Activated CD4-positive, CD25-positive, alpha-beta regulatory T cell treated with anti-CD3 and anti-CD28 coated beads, Interleukin-2, amount 50 U/mL, for 16 hours (primary cell): Measurements from ENCODE around the gene WDR18.
"Not testable (repeated sequence)": the region's sequence is repeated elsewhere in the genome, so short reads cannot be mapped to it uniquely, and the experiment has no call there.

Experiments
- DNase-seq: peaks from one replicate; pipeline ENCODE4 v3.0.0-alpha.2; 2020; ENCODE audit warnings: low read depth, low spot score

Gene WDR18

DNA sequence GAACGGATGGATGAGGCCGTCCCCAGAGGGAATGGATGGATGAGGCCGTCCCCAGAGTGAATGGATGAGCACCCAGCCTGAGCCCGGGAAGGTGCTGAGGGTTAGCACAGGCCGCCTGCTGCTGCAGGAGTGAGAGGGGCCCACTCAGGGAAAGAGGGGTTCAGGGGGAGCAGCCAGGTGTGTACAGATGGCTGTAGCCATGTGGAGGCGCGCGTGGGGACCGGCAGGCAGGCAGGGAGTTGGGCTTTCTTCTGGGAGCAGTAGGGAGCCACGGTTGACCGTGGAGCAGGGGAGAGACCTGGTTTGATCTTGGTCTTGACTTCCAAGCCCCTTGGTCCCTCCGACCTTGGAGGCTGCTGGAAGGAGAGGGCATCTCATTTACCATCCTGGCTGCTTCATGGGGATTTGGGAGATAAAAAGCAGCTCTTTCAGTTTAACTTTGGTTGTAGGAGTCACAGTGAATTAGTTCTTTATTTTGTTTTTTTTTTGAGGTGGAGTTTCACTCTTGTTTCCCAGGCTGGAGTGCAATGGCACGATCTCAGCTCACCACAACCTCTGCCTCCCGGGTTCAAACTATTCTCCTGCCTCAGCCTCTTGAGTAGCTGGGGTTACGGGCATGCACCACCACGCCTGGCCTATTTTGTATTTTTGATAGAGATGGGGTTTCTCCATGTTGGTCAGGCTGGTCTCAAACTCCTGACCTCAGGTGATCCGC is 33.6 kb upstream of the WDR18 start:
- no peak for DNase-seq

DNA sequence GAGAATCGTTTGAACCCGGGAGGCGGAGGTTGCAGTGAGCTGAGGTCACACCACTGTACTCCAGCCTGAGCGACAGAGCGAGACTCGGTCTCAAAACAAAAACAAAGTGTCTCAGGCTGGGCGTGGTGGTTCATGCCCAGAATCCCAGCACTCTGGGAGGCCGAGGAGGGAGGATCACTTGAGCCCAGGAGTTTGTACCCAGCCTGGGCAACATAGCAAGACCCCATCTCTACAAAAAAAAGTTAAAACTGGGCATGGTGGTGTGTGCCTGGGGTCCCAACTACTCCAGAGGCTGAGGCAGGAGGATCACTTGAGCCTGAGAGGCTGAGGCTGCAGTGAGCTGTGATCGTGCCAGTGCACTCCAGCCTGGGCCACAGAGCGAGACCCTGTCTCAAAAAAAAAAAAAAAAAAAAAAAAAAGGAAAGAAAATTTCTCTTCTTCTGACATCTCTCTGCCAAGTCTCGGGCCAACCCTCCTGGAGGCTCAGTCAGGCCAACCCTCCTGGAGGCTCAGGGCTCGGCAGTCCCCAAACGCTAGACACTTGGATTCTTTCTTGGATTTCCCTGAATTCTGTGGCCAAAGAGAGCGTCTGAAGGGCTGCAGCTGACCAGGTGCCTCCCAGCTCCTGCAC is 32.0 kb upstream of the WDR18 start:
- DNase-seq = no peak

DNA sequence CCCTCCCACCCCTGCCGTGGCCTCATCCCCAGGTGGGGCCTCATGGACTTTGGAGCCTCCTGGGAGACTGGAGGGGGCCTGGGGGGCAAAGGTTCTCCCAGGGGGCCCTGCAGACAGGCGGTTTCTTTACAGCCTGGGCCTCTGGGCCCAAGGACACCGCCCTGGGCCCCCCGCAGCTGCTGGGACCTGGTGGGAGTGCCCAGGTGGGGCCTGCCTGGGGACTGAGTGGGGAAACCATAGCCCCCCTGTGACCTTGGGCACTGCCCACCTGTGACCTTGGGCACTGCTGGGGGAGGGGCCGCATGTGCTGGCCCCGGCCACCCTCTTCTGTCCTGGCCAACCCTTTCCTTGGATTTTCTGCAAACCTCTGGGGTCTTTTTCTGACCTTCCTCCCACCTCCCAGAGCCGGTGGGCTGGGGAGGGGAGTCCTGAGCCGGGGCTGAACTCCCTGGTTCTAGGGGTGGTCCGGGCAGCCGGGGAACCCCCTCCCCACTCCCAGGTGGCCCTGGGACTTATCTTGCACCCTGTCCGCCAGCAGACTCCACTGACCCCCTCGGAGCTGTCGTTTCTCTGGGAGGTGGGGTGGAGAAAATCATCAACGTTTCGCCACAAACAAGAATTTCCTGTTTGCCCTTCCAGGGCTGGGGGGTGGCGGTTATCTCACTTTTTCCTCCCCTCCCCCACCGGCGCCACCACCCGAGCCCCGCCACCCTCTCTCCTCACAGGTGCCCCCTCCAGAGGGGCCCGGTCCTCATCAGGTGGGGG is 31.3 kb upstream of the WDR18 start:
- no peak for DNase-seq

DNA sequence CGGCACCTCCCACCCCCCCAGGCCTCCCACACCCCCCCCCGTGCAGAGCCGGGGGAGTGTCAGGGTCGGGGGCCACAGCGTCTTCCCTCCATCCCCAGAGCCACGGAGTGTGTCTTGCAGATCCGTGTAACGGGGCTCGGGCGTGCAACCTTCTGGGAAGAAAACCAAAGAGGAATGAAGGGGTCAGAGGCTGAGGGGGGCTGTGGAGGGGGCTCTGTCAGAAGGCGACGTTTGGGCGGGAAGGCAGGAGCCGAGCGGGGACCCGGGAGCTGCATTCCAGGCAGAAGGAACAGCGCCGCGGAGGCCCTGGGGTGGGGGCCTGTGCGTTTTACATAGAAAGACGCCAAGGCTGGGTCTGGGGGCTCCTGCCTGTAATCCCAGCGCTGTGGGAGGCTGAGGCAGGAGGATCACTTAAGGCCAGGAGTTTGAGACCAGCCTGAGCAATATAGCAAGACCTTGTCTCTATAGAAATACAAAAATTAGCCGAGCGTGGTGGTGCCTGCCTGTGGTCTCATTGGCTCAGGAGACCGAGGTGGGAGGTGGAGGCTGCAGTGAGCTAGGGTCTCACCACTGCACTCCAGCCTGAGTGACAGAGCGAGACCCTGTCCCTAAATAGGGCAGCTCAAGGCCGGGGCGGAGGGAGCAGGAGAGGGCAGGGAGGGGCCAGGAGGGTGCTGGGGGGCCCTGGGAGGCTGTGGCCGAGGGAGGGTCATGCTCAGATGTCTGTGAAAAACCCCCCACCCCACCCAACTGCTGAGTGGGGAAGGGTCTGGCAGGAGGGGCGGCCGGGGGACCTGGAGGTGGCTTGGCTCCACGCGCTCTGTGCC is 30.5 kb upstream of the WDR18 start:
- DNase-seq = no peak

DNA sequence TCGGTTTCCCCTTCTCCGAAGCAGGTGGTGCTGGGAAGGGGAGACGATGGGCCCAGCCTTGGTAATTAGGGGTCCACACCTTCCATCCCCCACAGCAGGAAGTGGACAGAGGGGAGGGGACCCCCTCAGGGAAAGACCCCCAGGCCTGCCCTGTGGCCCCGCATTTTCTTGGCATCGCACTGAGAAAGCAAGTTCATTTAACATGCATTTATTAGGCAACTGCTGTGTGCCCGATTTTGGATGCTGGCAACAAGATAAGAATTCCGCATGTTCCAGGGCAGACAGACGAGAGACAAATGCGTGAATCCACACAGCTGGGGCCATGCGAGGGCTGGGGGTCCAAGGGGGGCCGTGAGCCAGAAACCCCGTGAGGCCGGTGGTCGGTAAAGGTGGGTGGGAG is 29.9 kb upstream of the WDR18 start:
- DNase-seq = no peak

DNA sequence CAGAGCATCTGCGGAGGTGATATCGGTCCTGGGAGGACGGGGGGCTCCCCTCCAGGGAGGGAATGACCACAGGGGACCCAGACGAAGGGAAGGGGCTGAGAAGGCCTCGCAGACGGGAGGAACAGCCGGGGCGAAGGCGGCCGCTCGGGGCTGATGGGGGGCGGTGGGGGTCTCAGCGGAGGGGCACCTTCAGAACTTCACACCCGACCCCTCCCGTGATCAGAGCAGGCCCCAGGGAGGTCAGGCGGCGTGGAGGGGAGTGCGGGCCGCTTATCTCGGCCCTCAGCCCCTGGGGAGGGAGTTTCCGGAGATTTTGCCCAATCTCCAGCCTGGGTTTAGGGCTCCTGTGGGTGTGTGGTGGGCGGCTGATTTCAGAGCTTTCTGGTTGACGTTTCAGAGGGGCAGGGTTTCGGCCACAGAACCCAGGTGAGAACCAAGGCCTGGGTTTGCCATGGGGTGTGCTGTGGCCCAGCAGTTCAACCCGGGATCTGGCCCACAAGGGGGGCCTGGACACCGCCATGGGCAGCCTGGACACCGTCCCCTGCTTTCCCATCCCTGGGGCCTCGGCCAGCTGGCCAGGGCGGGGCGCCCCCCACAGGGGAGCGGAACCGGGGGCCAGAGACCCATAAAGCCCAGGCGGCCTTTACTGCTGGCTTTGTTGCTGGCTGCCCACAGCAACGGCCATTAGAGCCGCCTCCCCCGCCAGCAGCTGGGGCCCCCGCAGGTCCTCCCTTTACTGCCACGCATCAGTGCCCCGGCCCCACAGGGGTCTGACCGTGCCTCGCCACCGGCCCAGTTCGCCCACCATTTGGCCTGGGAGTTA is 29.3 kb upstream of the WDR18 start:
- no peak for DNase-seq

DNA sequence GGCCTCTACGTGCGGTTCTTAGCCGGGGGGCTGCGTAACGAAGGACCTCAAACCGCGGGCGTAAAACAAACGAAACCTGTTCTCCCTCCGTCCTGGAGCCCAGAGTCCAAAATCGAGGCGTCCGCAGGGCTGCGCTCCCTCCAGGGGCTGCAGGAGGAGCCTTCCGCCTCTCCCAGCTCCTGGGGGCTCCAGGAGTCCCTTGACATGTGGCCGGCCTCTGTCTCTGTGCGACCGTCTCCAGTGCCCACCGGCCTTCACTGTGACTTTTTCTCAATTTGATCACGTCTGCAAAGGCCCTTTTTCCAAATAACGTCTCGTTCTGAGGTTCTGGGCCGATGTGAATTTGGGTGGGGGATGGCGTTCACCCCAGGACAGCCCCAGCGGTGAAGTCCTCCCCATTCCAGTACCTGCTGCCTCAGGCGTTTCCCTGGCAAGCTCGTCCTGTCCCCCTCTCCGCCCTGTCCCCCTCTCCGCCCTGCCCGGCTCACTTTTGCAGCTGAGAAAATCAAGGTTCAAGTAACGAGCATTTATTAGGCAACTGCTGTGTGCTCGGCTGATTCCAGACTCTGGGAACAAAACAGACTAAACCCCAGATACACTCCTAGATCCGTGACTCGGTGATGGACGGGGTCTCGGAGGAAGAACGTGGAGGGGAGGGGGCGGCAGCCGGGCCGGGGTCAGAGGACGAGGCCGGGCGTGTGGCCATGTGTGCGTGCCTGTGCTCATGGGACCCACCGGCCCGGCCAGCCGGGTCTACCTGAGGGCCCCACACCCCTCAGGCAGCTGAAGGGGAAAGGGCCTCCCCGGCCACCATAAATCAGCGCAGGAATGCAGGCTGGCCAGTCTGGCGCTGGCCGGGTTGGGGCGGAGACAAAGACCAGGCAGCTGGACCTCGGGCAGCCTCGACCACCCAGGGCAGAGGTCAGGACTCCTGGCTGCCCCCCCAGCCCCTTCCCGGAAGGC is 28.1 kb upstream of the WDR18 start:
- DNase-seq = no peak

DNA sequence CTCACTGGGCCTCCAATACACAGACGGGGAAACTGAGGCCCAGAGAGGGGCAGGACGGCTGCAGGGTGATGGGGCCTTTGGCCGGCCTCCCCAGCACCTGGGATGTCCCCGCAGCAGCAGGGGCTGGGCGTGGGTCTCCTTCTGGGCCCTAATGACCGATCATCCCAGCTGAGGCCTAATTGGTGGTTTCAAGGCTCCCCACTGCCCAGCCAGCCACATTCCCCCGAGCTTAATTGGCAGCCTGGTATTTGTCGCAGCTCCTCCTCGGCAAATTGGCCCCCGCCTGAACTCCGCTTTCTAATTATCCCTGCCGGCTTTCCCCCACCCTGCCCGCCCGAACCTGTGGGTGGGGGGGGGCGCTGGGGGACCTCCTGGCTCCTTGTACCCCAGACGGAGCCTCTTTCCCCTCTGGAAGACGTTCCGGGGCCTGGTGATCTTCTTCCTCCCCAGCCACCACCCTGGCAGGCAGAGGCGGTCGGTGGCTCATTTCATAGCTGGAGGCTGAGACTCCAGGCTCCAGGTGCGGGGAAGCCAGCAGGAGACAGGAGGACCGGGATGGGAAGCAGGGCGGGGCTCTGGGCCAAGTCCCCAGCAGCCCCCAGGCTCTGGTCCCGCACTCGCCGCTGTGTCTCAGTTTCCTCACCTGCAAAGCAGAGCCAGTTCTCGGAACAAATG is 27.2 kb upstream of the WDR18 start:
- no peak for DNase-seq

DNA sequence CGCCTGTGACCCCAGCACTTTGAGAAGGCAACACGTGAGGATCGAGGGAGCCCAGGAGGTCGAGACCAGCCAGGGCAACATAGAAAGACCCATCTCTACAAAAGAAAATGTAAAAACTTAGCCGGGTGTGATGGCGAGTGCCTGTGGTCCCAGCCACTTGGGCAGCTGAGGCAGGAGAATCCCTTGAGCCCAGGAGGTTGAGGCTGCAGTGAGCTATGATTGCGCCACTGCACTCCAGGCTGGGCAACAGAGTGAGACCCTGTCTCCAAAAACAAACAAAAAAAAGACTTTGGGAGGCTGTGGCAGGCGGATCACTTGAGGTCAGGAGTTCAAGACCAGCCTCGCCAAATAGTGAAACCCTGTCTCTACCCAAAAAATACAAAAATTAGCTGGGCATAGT is 26.6 kb upstream of the WDR18 start:
- DNase-seq = not testable (repeated sequence)

DNA sequence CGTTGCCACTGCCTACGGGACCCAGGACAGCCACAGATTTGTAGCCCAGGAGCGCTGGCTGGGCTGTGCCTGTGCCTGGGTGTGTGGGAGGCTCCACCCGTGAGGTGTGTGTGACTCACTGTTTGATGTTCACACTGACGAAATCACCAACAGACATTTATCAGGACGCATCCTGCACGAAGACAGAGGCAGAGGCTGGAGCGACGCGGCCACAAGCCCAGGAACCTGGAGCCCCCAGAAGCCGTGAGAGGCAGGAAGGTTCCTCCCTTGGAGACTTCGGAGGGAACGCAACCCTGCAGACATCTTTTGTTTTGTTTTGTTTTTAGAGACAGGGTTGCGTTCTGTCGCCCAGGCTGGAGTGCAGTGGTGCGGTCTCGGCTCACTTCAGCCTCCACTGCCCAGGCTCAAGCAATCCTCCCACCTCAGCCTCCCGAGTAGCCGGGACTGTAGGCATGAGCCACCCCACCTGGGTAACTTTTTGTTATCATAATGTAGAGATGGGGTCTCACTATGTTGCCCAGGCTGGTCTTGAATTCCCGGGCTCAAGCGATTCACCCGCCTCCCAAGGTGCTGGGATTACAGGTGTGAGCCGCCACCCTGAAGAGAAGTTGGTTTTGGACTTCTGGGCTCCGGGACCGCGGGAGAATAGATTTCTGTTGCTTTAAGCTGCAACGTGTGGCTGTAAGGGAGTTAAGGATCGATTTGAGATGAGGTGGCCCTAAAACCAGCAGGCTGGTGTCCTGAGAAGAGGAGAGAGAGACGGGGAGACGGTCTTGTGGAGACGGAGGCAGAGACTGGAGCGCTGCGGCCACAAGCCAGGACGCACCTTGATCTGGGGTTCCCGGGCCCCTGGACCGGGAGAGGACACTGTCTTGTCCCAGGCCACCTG is 24.9 kb upstream of the WDR18 start:
- DNase-seq = no peak

DNA sequence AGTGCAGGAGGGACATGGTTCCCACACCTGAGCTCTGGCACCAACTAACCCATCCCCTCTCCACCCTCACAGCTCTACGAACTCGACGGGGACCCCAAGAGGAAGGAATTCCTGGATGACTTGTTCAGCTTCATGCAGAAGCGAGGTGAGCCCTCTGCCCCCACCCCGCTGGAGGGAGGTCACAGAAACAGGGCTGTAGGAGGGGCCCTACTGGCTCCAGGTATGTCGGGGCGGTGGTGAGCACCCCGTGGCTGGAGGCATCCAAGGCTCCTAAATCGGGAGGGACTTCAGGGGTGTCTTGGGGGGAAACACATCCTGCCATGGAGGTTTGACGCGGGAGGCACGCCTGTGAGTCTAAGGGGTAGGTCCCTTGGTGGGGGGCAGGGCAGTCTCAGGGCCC is 24.1 kb upstream of the WDR18 start:
- no peak for DNase-seq

DNA sequence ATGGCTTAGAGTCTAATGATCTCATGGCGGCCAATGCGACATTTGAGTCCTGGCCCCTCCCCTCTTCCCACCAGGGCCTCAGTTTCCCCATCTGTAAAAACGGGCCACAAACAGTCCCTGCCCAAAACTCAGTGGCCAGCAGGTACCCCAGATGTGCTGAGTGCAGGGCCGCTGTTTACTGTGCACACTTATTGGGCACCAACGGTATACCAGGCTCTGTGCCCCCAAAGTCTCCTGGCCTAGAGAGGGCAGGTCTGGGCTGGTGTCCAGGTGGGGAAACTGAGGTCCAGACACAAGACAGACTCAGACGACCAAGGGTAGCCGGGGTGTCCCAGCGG is 23.6 kb upstream of the WDR18 start:
- no peak for DNase-seq

DNA sequence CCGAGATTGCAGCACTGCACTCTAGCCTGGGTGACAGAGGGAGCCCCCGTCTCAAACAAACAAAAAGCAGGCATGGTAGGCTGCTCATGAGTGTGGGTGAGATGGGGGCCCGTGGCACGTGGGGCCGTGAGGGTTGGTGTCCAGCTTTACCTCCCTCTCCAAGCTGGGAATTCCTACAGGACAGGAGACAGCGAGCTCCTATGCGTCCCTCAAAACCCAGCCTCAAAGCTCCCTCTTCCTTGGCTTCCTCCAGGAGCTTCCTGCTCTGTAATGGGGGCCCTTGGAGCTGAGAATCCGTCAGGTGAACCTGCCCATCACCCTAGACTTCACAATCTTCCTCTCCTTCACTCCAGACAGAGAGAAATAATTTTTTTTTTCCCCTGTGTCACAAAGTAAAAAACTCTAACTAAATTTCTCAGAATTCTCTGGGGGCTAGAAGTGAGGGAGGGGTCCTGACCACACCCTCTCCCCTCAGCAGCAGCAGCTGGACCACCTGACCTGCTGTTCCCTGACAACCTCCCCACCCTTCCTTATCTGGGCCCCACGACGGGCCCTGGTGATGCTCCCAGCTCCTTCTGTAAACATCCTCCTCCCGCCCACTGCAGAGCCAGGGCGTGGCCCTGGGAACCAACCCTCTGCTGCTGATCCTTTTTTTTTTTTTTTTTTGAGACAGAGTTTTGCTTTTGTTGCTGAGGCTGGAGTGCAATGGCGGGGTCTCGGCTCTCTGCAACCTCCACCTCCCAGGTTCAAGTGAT is 22.1 kb upstream of the WDR18 start:
- DNase-seq = no peak

DNA sequence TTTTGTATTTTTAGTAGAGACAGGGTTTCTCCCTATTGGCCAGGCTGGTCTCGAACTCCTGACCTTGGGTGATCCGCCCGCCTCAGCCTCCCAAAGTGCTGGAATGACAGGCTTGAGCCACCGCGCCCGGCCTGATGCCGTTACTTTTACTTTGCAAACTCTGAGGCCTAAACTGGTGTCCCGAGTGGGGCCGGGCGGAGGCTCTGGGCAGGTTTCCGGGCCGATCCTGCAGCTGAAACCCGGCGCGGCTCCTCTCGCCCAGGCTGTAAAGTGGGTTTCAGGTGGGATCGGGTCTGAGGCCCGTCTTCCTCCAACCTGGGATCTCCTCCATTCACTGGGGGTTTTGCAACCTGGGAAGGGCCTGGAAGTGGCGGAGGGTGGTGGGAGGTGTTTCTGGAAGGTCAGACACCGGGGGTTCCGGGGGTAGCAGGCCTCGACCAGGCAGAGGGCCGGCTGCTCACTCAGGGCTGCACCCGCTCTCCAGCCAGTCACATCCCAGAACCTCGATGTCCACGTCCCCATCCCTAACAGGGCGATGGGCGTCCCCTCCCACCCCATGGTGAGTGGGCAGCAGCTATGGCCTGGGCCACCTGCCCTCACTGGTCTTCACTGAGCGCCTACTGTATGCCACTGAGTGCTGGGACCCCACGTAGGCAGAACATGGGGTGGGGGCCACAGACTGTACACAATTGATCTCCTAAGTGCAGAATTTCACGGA is 21.3 kb upstream of the WDR18 start:
- DNase-seq = no peak

DNA sequence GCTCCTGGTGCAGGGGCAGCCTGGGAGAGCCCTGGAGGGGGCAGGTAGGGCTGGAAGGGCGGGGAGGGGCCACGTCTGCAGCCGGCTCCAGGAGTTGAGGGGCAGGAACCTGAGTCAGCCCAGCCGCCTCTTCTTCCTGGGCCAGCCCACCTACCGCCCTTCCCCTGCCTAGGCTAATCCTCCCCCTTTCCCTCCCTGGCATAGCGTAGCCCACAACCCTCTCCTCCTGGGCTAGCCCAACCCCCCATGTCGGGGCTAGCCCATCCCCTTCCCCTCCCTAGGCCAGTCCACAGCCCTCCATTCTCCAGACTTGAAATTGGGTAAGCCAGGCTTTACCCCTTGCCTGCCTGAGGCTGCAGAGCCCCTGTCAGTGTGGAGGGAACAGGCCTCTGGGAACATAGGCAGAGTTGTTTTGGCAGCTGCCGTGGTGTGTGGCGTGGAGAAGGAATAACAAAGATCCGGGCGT is 20.6 kb upstream of the WDR18 start:
- no peak for DNase-seq

DNA sequence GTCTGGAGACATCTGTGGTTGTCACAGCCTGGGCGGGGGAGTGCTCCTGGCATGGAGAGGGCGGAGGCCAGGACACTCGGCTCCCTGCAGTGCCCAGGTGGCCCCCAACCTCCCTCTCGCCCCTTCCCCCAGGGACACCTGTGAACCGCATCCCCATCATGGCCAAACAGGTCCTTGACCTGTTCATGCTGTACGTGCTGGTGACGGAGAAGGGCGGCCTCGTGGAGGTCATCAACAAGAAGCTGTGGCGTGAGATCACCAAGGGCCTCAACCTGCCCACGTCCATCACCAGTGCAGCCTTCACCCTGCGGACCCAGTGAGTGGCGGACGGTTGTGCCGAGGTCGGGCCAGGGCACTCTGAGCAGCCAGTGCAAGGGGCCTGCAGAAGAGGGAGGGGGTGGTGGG is 20.0 kb upstream of the WDR18 start:
- DNase-seq = no peak
